Measurements from ENCODE around the gene MAP3K10. TPM values are rescaled to one million over a fixed set of nuclear protein-coding genes. Genes with fewer than 3 reads are reported as not detected.
"Not testable (repeated sequence)": the region's sequence is repeated elsewhere in the genome, so short reads cannot be mapped to it uniquely, and the experiment has no call there.

The MAP3K10 gene
- total RNA-seq, 2 donors from 2014 or later, result 10.5 to 23.8 TPM

DNA sequence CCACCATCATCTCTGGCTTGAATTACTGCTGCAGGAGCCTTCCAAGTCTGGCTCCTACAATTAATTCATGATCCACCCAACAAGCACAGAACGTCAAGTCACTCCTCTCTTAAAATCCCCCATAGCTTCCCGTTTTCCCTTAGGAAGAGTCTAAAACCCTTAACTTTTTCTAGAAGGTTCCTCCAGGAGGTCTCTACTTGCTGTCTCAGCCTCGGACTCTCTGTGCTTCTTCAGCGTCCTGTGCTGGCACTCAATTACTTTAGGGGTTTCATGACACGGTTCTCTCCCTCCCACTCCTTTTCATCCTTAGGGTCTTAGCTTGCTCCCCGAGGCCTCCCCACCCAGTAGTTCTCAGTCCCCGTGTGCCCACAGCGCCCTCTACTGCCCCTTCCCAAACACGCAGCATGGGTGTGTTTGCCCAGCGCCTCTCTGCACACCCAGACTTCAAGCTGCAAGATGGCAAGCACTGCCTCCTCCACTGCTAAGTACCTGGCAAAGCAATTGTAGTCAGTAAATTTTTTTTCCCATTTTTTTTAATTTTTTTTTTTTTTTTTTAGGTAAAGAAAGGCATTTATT, 25.8 kb upstream of the MAP3K10 start:
- no peaks in the 10 kb centered on the region for H3K36me3 ChIP-seq
- no peaks in the 10 kb centered on the region for H3K27me3 ChIP-seq (replicated peaks; ENCODE audit: insufficient read depth)
- intact Hi-C loops (cut with DNase I), result no loop called here
- 10% methylated on average over 10 of the region's 10 CpGs for WGBS
- H3K4me3 ChIP-seq, result no peak overlapping the region
- H3K9me3 ChIP-seq, result no peaks in the 10 kb centered on the region
- no peaks in the 10 kb centered on the region for H3K4me1 ChIP-seq (replicated peaks)
- no peak overlapping the region for H3K27ac ChIP-seq
- no peak for TF ChIP-seq POLR2AphosphoS5 (IDR thresholded peaks at IDR 0.05)
- TF ChIP-seq, protein P1, sequence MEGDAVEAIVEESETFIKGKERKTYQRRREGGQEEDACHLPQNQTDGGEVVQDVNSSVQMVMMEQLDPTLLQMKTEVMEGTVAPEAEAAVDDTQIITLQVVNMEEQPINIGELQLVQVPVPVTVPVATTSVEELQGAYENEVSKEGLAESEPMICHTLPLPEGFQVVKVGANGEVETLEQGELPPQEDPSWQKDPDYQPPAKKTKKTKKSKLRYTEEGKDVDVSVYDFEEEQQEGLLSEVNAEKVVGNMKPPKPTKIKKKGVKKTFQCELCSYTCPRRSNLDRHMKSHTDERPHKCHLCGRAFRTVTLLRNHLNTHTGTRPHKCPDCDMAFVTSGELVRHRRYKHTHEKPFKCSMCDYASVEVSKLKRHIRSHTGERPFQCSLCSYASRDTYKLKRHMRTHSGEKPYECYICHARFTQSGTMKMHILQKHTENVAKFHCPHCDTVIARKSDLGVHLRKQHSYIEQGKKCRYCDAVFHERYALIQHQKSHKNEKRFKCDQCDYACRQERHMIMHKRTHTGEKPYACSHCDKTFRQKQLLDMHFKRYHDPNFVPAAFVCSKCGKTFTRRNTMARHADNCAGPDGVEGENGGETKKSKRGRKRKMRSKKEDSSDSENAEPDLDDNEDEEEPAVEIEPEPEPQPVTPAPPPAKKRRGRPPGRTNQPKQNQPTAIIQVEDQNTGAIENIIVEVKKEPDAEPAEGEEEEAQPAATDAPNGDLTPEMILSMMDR (IDR thresholded peaks at IDR 0.05), result peak in 2 of 4 experiments; percentile 11 to 34
- no peak for DNase-seq (ENCODE audit: low spot score)

DNA sequence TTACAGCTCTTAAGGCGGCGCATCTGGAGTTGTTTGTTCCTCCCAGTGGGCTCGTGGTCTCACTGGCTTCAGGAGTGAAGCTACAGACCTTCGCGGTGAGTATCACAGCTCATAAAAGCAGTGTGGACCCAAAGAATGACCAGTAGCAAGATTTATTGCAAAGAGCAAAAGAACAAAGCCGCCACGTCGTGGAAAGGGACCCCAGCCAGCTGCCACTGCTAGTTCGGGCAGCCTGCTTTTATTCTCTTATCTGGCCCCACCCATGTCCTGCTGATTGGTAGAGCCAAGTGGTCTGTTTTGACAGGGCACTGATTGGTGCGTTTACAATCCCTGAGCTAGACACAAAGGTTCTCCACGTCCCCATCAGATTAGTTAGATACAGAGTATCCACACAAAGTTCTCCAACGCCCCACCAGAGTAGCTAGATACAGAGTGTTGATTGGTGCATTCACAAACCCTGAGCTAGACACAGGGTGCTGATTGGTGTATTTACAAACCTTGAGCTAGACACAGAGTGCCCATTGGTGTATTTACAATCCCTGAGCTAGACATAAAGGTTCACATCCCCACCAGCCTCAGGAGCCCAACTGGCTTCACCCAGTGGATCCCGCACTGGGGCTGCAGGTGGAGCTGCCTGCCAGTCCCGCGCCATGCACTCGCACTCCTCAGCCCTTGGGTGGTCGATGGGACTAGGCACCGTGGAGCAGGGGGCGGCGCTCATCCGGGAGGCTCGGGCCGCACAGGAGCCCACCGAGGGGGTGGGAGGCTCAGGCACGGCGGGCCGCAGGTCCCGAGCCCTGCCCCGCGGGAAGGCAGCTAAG, 21.5 kb upstream of the MAP3K10 start:
- H3K27ac ChIP-seq; intact Hi-C loops (cut with DNase I); H3K4me1 ChIP-seq (replicated peaks); H3K36me3 ChIP-seq; DNase-seq (ENCODE audit: low spot score); H3K9me3 ChIP-seq; H3K27me3 ChIP-seq (replicated peaks; ENCODE audit: insufficient read depth); H3K4me3 ChIP-seq: not testable (repeated sequence)
- WGBS, result 61% methylated on average over 29 of the region's 30 CpGs

DNA sequence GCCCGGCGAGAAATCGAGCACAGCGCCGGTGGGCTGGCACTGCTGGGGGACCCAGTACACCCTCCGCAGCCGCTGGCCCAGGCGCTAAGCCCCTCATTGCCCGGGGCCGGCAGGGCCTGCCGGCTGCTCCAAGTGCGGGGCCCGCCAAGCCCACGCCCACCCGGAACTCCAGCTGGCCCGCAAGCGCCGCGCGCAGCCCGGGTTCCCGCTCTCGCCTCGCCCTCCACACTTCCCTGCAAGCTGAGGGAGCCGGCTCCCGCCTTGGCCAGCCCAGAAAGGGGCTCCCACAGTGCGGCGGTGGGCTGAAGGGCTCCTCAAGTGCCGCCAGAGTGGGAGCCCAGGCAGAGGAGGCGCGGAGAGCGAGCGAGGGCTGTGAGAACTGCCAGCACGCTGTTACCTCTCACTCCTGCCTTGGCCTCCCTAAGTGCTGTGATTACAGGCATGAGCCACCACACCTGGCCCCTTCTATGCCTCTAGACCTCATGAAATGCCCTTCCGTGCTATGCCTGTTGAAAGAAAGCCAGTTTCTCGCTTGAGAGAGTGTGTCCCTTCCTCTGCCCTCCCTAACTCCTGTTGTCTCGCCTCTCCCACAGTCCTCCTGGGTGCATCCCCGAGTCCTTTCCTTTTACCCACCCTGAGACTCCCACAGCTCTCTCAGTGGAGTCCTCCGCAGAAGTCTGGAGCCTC, 20.8 kb upstream of the MAP3K10 start:
- H3K36me3 ChIP-seq; DNase-seq (ENCODE audit: low spot score); H3K27ac ChIP-seq; H3K4me1 ChIP-seq (replicated peaks); intact Hi-C loops (cut with DNase I); H3K9me3 ChIP-seq; H3K27me3 ChIP-seq (replicated peaks; ENCODE audit: insufficient read depth); H3K4me3 ChIP-seq: not testable (repeated sequence)
- WGBS, result 74% methylated on average over 38 of the region's 39 CpGs

DNA sequence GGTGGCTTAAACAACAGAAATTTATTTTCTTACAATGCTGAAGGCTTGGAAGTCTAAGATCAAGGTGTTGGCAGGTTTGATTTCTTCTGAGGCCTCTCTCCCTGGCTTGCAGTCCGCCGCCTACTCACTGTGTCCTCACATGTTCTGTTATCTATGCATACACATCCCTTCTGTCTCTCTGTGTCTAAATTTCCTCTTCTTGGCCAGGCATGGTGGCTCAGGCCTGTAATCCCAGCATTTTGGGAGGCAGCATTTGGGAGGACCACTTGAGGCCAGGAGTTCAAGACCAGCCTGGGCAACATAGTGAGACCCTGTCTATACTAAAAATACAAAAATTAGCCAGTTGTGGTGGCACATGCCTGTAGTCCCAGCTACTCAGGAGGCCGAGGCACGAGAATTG, 19.9 kb upstream of the MAP3K10 start:
- not testable (repeated sequence) for H3K27me3 ChIP-seq (replicated peaks; ENCODE audit: insufficient read depth)

DNA sequence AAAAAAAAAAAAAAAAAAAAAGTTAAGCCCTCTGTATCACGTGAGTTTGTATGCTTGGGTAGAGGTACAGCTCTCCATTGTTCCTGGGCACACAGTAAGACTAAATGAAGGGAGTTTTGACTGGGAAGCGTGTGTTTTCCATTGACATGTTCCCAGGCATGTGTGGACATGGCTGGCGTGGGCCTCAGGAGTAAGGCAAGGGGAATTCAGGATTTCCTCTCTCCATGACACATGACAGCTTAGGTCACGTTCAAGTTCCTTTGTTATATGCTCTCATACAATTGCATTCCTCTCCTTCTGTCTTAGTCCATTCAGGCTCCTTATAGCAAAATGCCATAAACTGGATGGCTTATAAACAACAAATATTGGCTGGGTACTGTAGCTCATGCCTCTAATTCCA, 17.1 kb upstream of the MAP3K10 start:
- no peaks in the 10 kb centered on the region for H3K4me1 ChIP-seq (replicated peaks)
- no peak overlapping the region for H3K27ac ChIP-seq
- H3K9me3 ChIP-seq, result no peaks in the 10 kb centered on the region
- intact Hi-C loops (cut with DNase I), result no loop called here
- WGBS, result 70% methylated on average over 4 of the region's 4 CpGs
- no peak overlapping the region for H3K4me3 ChIP-seq
- DNase-seq (ENCODE audit: low spot score), result no peak
- no peaks in the 10 kb centered on the region for H3K36me3 ChIP-seq
- H3K27me3 ChIP-seq (replicated peaks; ENCODE audit: insufficient read depth), result no peaks in the 10 kb centered on the region
- TF ChIP-seq POLR2AphosphoS5 (IDR thresholded peaks at IDR 0.05) (no peak), POLR2A (IDR thresholded peaks at IDR 0.05) (no peak)
- TF ChIP-seq, protein P1 (IDR thresholded peaks at IDR 0.05), result no peak

More for the DNA sequence above, 19.9 kb upstream of the MAP3K10 start:
- intact Hi-C loops (cut with DNase I); H3K27ac ChIP-seq; H3K4me1 ChIP-seq (replicated peaks); H3K4me3 ChIP-seq; H3K9me3 ChIP-seq; DNase-seq (ENCODE audit: low spot score); H3K36me3 ChIP-seq: not testable (repeated sequence)
- WGBS, result 85% methylated on average over 4 of the region's 4 CpGs

DNA sequence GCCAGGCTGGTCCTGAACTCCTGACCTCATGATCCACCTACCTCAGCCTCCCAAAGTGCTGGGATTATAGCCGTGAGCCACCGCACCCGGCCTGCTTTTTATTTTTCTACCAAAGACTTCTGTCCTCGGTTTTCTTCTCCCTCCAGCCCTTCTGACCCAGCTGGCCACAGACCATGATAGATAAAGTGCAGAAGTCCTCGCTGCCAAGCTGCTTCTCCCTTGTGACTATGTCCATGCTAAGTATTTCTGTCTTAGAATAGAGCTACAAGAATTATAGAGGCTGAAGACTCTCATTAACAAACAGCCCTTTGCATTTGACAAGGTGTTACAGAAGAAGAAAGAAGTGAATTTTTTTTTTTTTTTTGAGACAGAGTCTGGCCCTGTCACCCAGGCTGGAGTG, 15.4 kb upstream of the MAP3K10 start:
- no peak for DNase-seq (ENCODE audit: low spot score)
- TF ChIP-seq, protein P1 (IDR thresholded peaks at IDR 0.05), result no peak
- TF ChIP-seq POLR2A (IDR thresholded peaks at IDR 0.05) (no peak), POLR2AphosphoS5 (IDR thresholded peaks at IDR 0.05) (no peak)
- Histone ChIP-seq H3K36me3 (no peaks in the 10 kb centered on the region), H3K9me3 (no peaks in the 10 kb centered on the region), H3K4me3 (no peak overlapping the region), H3K27me3 (replicated peaks; ENCODE audit: insufficient read depth) (no peaks in the 10 kb centered on the region), H3K4me1 (replicated peaks) (no peaks in the 10 kb centered on the region), H3K27ac (no peak overlapping the region)
- intact Hi-C loops (cut with DNase I), result no loop called here
- WGBS, result 64% methylated on average over 5 of the region's 5 CpGs

Measured in prostate gland (tissue), 2 donors.